HG03565 (cell line): ENCODE results near the gene ST8SIA4.
A peak's percentile ranks its signal among the peaks of the same experiment; 100 is the strongest.
"Not testable (repeated sequence)": the region's sequence is repeated elsewhere in the genome, so short reads cannot be mapped to it uniquely, and the experiment has no call there.

ENCODE experiments used
- ATAC-seq: cut with Tn5 transposase; IDR thresholded peaks from one replicate; pipeline ENCODE4 v1.9.1; 2021; ENCODE audit warnings: mild to moderate bottlenecking, moderate library complexity; ENCODE audit not compliant: unreplicated experiment

ST8SIA4 gene

DNA sequence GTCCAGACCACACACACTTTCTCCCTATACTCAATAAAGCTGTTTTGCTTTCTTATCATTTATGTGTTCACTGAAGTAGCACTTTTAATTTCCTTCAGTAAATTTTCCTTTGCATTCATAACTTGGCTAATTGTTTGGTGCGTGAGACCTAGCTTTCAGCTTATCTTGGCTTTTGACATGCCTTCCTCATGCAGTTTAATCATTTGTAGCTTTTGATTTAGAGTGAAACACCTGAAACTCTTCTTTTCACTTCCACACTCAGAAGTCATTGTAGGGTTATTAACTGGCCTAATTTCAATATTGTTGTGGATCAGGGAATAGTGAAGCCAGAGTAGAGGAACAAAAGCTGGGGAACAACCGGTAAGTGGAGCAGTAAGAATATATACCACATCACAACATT is 114.7 kb downstream of the ST8SIA4 start:
- ATAC-seq, result no peak

DNA sequence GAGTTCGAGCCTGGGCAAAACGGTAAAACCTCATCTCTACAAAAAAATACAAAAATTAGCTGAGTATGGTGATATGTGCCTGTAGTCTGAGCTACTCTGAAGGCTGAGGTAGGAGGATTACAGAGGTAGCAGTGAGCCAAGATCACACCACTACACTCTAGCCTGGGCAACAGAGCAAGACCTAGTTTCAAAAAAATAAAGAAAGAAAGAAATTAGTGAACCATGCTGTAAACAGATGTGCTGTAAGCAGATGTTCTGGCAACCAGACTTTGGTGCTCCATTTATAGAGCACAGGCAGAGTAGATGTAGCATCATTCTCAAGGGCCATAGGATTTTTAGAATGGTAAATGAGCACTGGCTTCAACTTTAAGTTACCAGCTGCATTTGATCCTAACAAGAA is 115.4 kb downstream of the ST8SIA4 start:
- peak; percentile 62 for ATAC-seq

DNA sequence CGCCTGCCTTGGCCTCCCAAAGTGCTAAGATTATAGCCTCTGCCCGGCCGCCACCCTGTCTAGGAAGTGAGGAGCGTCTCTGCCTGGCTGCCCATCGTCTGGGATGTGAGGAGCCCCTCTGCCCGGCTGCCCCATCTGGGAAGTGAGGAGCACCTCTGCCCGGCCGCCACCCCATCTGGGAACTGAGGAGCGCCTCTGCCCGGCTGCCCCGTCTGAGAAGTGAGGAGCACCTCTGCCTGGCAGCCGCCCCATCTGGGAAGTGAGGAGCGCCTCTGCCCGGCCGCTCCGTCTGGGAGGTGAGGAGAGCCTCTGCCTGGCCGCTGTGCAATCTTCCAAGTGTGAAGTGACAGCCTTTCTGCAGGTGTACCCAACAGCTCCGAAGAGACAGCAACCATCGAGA is 117.5 kb downstream of the ST8SIA4 start:
- ATAC-seq, result not testable (repeated sequence)

DNA sequence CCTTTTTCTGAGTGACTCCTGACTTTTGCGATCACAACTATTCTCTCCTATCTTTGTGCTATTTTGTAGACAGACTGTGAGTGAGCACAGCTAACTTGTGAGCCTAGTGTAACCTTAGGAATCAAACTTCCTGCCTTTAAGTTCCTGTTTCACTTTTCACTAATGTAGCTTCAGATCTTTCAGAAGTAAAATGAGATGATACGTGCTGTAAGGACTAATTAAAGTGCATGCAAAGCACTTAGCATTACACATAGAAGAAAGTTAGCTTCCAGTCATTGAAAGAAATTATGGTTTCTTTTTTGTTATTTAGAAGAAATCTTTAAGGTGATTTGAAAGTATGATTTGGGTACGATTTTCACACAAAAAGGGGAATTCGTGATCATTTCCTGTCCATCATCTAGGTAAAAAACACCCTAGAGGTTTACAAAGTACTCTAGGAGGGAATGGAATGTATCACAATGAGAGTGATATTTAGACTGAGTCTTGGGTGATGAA is 122.7 kb downstream of the ST8SIA4 start:
- ATAC-seq, result peak; percentile 66

DNA sequence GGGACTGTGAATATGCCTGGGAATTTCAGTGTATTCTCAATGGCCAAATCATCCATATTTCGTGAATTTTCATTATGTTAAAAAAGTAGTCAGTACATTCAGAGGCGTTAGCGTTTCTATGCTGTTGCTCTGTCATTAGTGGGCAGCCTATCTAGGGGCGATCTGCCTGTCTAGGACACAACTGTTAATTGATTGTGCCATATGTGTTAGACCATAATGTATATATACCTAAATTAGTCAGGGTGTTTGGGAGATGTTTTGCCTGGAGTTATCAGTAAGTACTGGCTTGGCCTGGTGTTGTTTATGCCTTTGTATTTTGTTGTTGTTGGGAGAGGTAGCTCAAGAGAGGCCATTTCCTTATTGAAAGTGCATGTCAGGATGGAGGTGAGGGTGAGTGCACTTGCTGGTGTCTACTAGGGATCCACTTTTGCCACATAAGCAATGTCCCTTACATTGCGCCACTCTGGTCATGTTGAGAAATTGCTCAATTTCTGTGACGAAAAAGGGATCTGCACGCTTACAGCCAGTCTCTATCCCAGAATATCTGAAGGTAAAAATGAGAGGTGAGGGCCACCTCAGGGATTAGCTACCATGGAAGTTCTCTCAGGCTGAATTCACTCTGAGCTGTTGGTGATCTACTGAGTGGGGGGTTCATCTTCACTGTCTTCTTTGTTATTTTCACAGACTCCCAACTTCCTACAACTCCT is 123.3 kb downstream of the ST8SIA4 start:
- peak; percentile 2 for ATAC-seq

DNA sequence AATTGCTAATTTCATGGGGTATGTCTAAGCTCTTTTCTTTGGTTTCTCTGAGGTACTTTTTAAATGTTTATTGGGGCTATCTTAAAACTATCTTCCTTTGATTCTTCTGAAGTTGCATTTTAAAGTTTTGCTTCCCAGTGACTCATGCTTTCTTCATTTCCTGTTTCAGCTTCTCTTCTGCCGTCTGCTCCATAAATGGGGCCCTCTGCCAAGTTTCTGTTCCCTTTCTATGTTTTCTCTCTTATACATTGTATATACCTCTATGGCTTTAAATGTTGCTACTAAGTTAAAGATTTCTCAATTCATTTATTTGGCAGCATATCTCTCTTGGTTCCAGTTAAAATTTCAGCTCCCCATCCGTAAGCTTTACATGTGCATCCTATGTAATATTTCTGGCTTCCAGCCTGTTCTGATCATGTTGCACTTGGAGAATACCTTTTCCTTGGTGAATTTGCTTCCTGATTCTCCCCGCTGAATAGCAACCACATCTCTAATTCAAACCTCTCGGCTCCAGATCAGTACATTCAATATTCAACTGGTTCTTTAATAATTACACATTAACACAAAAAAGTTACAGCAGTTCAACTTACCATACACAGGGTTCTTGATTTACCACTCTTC is 125.3 kb downstream of the ST8SIA4 start:
- ATAC-seq, result peak; percentile 67

DNA sequence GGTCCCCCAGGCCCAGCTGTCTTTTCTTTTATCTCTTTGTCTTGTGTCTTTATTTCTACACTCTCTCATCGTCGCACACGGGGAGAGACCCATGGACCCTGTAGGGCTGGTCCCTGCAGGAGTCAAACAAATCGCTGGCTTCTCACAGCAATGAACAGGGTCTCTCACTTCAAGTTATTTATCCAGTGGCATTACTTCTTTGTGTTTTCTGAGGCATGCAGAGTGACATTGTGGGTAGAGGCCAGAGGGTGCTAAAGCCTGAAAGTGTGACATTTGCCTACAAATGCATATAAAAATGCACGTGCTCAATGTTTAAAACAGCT is 127.6 kb downstream of the ST8SIA4 start:
- ATAC-seq, result no peak

DNA sequence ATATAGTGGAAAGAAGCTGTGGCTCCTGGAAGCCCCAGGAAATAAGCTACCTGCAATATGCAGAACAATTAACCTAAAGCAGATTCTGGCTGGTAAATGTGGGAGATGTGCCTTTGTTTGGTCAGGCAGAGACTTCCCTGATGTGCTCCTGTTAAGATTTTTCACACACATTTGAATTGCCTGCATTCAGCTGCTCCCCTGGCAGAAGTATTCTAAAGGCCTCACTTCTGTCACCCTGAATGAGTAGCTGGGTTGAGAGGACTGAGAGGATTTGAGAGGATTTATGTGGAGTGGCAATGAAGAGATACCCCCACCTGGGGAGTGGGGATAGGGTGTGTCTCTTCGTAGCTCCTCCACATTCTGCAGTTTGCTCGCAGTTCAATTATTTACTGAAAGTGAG is 130.5 kb downstream of the ST8SIA4 start:
- ATAC-seq, result no peak

DNA sequence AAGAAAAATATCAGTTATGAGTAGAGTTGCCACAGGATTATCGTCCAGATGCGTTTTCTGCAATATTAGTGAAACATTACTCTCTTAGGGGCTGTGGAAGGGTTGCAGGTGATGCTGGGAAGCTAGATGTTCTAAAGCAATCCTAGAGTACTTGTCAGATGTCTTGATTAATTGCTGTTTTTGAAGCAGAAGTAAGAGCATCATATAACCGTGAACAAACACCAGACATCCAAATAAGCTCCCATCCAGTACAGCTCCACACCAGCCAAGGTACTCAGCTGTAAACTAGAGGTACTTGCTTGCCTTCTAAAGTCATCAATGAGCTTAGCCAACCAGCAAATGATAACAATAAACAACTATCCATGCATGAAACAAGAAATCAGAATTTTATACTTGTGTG is 131.1 kb downstream of the ST8SIA4 start:
- ATAC-seq, result no peak

DNA sequence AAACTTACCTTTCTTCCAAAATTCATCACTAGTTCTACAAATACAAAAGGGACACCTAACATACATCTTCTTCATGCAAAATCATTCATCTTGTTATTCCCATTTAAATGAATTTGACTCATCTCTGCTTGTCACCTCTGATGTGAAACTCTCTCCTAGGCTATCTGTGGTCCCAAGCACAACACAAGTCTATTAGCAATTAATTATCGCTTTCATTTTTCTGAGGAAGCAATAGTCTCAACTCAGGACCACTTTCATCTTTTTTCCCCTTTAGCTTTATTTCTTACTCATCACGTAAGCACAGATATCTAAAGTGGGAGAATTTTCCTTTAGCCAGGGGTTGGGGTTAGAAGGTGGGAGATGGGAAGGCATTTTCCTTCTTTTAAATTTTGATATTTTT is 131.9 kb downstream of the ST8SIA4 start:
- ATAC-seq, result no peak

DNA sequence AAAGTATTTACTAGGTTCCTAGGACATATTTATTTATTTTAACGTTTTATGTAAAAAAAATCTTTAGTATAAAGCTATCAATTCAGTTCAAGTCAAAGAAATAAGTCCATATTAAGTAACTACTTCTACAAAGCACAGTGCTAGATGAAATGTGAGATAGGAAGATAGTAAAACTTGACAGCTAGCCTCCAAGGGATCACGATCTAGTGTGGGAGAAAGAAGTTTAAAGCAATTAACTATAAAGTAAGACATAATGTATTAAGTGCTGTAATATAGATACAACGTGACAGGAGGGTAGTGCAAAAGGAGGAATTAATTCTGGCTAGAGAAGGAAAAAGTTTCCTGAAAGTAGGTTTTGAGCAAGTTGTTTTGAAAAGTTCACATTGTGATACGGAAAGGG is 134.9 kb downstream of the ST8SIA4 start:
- ATAC-seq, result no peak

DNA sequence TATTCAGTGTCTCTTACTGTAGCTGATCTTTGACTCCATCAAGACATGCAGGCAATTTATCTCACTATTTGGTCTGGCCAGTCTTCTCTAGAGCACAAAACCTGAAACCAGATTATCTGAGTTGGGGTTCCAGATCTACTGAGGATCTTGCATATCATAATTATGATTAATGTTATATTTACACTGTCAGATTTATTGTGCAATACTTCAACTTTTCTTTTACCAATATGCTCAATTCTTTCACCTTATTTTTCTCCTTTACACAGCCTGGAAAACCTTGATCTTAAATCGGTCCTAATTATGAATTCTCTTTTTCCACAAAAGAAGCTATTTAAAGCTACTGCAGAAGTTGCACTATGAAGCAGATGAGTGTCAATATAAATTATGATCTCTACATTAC is 140.1 kb downstream of the ST8SIA4 start:
- ATAC-seq, result no peak

DNA sequence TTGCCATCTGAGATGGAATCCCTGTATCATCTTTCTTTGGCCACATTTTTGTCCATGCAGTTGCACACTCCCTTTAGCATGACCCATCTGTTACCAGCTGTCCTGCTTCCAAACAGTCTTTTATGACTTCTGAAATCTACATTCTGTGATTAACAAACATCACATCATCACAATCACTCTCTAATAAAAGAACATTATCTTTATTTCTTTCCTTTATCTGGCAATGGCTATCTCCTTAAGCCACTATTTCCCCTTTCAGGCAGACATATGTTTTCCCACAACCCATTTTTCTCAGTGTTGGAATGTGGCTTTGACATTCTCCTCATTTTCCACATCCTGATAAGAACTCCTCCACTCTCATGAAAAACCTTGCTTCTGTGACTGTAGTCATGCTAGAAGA is 141.0 kb downstream of the ST8SIA4 start:
- ATAC-seq, result no peak

DNA sequence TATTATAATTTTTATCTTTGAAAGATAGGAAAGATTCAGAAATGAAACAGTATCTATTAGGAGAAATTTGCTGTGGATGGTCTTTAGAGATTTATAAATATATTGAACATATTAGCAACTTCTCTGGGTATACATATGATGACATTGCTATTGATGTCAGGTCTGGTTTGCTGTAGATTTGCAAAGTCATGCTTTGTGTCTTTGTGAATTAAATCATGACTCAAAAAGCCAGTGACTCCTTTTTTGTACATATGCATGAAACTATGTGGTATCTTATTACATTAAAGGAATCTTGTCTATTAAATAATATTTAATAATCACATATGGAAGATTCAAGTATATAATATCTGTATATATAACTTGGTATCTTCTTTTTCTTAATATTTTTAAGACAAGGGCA is 141.9 kb downstream of the ST8SIA4 start:
- ATAC-seq, result no peak

DNA sequence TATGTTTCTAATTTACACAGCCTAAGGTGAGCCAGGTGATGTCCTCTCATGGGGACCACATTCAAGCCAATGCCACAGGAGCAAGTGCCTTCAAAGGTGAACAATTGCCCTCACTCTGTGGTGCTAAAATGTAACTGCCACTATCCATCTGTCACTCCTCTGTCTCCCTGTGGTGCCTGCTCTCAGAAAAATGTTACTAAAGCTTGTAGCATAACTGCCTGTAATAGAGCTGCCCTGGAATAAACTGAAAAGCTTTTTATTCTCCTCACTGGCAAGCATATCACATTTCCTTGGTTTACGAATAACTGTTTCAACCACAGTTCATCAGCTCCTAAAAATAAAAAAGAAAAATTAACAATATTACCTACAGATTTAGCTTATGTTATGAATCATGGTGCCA is 142.4 kb downstream of the ST8SIA4 start:
- no peak for ATAC-seq

DNA sequence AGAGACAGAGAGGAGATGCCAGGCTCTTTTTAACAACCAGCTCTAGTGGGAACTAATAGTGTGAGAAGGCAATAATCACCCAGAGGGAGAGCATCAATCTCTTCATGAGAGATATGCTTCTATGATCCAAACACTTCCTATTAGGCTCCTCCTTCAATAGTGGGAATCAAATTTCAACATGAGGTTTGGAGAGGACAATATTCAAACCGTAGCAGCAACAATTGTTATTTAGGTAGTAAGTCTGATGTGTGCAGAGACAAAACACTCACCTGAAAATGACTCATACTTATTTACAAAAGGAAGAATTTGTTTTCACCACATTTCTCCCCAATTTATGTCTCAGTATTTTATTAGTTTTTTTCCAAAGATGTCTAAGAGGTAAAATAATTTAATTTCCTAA is 144.3 kb downstream of the ST8SIA4 start:
- ATAC-seq, result no peak

DNA sequence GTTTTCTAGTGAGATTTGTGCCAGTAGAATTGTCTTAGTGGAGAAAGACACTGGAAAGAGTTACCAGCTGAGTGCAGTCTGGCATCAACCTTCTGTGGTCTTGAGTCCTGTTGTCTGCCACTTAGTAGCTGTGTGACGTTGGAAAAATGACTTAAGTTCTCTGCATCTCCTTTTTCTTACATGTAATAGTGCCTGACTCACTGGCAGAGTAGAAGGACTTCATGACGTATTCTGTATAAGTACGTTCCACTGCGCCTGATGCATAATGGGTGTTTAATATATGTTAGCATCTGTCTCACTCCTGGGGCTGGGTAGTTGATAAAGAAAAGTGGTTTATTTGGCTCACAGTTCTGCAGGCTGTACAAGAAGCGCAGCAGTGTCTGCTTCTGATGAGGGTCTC is 144.8 kb downstream of the ST8SIA4 start:
- no peak for ATAC-seq

DNA sequence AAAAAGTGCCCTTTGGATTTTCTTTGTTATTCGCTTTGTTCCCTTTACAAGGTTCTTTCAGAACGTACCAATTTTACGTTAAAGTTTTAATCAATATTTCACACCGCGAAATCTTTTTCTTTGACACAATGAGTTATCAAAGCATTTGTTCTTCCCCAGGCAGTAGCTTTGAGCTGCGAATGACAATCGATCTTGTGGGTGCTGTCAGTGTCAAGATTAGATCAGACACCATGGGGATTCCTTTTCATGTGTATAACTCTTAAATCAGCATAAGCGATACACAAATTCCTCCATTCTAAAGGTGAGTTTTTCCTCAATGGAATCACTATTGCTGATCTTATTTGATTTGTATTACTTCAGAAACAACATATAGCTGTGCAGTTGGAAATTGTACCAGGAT is 145.5 kb downstream of the ST8SIA4 start:
- ATAC-seq, result no peak
